ENCODE measurements around the gene FAM174C. TPM values are rescaled to one million over a fixed set of nuclear protein-coding genes. Genes with fewer than 3 reads are reported as not detected.

Gene FAM174C
- total RNA-seq, 2 experiments from 2014 or later, result 77.0 to 88.0 TPM

DNA sequence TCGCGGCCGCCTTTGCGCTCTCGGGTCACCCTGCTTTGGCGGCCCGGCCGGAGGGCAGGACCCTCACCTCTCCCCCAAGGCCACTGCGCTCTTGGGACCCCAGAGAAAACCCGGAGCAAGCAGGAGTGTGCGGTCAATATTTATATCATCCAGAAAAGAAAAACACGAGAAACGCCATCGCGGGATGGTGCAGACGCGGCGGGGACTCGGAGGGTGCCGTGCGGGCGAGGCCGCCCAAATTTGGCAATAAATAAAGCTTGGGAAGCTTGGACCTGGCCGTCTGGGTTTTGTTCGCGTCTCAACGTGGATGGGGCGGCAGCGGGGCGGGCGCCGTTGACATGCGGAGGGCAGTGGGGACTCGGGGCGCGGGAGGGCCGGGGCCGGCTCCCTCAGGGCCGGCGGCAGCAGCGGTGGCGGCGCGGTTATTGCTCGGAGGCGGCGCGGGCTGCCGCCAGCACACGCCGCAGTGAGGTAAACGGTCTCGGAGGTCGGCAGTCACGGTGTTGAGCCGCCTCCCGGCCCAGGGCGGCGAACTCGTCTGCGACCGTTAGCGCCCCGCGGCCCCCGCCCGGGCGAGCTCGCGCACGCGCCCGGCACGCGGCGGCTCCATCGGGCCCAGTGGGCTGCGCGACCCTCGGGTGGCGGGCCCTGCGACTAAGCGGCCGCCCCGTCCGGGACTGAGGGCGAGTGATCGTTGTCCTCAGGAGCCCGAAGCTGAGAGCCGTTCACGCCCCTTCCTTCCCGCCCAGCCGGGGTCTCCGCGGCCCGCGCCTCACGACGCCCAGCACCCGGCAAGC, 47.0 kb upstream of the FAM174C start:
- H3K27ac Mint-ChIP-seq, result no peak overlapping the region
- H3K36me3 Mint-ChIP-seq (ENCODE audit: low read depth), result peaks cover 2% of the 10 kb centered on the region
- no peak for DNase-seq
- TF ChIP-seq, protein P1, sequence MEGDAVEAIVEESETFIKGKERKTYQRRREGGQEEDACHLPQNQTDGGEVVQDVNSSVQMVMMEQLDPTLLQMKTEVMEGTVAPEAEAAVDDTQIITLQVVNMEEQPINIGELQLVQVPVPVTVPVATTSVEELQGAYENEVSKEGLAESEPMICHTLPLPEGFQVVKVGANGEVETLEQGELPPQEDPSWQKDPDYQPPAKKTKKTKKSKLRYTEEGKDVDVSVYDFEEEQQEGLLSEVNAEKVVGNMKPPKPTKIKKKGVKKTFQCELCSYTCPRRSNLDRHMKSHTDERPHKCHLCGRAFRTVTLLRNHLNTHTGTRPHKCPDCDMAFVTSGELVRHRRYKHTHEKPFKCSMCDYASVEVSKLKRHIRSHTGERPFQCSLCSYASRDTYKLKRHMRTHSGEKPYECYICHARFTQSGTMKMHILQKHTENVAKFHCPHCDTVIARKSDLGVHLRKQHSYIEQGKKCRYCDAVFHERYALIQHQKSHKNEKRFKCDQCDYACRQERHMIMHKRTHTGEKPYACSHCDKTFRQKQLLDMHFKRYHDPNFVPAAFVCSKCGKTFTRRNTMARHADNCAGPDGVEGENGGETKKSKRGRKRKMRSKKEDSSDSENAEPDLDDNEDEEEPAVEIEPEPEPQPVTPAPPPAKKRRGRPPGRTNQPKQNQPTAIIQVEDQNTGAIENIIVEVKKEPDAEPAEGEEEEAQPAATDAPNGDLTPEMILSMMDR (IDR thresholded peaks at IDR 0.05), result no peak
- no peaks in the 10 kb centered on the region for H3K4me1 Mint-ChIP-seq (ENCODE audit: low read depth)
- ChIA-PET CTCF (no interaction called here), POLR2A (interaction anchor here (0.9 kb wide), 2 partner anchors 12 to 244 kb away, joined by 3 to 4 read pairs; partner anchors contain the start of gene WDR18)
- H3K27me3 Mint-ChIP-seq, result no peaks in the 10 kb centered on the region
- no peak for ATAC-seq
- H3K4me3 Mint-ChIP-seq, result no peak overlapping the region
- H3K9me3 Mint-ChIP-seq, result no peaks in the 10 kb centered on the region
- intact Hi-C loops (cut with micrococcal nuclease), result no loop called here

DNA sequence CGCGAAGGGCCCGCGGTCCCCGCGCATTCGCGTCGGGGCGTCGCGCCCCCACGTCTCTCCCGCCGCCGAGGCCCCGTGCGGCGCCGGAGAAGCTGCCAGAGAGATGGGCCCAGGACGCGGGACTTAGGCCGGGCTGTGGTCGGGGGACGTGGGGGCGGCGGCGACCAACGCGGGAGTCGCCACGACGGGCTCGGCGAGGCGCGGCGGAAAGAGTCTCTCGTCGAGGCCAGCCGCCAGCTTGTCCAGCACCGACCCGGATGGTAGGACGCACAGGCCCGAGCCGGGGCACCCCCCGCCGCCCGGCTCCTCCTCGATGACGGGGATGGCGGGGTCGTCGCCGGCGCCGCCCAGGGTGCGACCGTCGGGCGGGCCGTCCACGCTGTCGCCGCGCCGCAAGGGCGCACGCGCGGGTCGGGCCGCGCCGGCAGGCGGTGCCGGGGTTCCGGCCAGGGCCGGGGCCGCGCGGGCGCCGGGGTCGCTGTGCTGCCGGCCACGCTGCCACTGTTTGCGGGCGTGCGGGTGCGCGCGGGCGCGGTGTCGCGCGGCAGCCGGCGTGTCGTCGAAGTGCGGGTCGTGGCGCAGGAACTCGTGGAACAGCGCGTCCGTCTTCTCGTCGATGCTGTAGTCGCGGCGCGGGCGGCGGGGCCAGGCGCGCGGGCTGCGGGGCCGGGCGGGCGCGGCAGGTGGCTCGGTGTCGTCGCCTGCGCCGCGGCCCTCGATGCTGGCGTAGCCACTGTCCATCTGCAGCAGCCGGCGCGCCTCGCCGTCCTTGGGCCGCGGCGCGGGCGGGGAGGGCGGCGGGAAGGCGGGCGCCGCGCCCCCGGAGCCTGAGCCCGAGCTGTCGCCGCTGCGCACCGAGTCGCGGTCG, 46.0 kb upstream of the FAM174C start:
- H3K9me3 Mint-ChIP-seq, result no peaks in the 10 kb centered on the region
- ATAC-seq (no peak), DNase-seq (no peak)
- no peak overlapping the region for H3K27ac Mint-ChIP-seq
- H3K4me3 Mint-ChIP-seq, result no peak overlapping the region
- TF ChIP-seq, protein P1 (IDR thresholded peaks at IDR 0.05), result no peak
- H3K27me3 Mint-ChIP-seq, result no peaks in the 10 kb centered on the region
- H3K36me3 Mint-ChIP-seq (ENCODE audit: low read depth), result peaks cover 2% of the 10 kb centered on the region
- POLR2A ChIA-PET, result interaction anchor here (0.8 kb wide), 1 partner anchor 14 kb away, joined by 3 read pairs; no protein-coding TSS in a partner anchor
- CTCF ChIA-PET, result no interaction called here
- no peaks in the 10 kb centered on the region for H3K4me1 Mint-ChIP-seq (ENCODE audit: low read depth)
- intact Hi-C loops (cut with micrococcal nuclease), result no loop called here

DNA sequence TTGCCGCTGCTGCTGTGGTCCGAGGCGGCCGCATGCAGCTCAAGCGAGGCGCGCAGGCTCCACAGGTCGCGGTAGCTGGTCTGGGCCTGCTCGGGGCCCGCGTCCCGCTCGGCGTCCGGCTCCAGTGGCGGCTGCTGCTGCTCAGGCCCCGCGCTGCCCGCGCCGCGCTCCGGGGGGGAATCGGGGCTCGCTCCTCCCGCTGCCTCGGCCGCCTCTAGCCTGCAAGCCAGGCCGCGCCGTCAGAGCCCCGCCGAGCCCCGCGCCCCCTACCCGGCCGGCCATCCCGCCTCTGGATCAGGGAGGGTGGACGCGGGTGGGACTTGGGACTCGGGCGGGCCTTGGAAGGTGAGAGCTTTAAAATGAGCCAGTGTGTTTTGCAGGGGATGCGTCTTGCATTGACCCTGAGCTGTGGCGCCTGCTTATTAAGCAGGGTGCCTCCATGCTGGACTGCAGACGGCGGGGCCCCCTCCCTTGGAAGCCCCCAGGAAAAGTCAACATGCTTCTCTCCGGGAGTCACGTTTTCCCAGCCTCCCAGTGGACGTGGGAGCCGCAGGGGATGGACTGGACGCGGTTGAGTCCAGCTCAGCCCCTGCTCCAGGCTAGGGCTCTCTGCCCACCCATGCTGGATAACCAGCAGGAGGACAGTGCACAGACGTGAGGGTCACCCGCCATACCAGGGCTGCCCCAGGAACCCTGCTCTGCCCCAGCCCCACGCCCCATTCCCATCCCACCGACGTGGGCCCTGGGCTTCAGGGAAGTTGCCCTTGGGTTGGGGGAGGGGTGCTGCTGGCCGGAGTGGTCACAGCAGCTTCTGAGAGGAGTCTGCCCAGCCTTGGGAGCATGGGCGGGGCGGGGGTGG, 45.2 kb upstream of the FAM174C start:
- Mint-ChIP-seq H3K4me3 (no peak overlapping the region), H3K36me3 (ENCODE audit: low read depth) (peaks cover 2% of the 10 kb centered on the region), H3K27me3 (no peaks in the 10 kb centered on the region), H3K4me1 (ENCODE audit: low read depth) (no peaks in the 10 kb centered on the region), H3K9me3 (no peaks in the 10 kb centered on the region), H3K27ac (no peak overlapping the region)
- no peak for ATAC-seq
- no peak for DNase-seq
- intact Hi-C loops (cut with micrococcal nuclease), result no loop called here
- TF ChIP-seq, protein P1 (IDR thresholded peaks at IDR 0.05), result no peak
- CTCF ChIA-PET, result no interaction called here
- POLR2A ChIA-PET, result interaction anchor here (0.8 kb wide), 1 partner anchor 15 kb away, joined by 3 read pairs; no protein-coding TSS in a partner anchor

DNA sequence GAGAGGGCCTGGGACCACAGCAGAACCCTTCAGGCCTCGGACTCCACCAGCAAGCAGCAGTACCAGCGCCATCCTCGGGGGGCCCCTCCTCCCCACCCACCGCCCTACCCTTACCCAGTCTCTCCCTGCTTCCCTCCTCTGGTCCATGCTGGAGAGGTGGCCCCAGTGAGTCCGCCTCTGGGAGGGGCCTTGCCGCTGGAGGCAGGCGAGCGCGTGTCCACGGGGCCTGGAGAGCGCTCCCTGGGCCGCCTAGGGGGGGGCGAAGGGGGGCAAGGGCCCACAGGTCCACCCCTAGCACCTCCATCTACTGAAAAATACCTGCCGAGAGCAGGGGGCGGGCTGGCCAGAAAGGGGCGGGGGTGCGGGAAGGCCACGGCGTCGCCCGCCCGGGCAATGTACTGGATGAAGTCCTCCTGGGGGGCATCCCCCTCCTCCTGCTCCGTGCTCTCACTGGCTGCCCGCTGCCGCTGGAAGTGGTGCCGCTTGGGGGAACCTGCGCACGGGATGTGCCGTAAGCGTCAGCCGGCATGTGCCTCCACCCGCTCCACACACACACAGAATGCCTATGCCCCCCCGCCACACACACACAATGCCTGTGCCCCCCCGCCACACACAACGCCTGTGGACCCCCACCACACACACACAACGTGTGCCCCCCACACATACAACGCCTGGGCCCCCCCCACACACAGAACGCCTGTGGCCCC, 44.4 kb upstream of the FAM174C start:
- H3K36me3 Mint-ChIP-seq (ENCODE audit: low read depth), result peaks cover 2% of the 10 kb centered on the region
- DNase-seq (no peak), ATAC-seq (peak; percentile 21)
- H3K4me1 Mint-ChIP-seq (ENCODE audit: low read depth), result no peaks in the 10 kb centered on the region
- TF ChIP-seq, protein P1 (IDR thresholded peaks at IDR 0.05), result no peak
- H3K27me3 Mint-ChIP-seq, result no peaks in the 10 kb centered on the region
- no peaks in the 10 kb centered on the region for H3K9me3 Mint-ChIP-seq
- ChIA-PET CTCF (no interaction called here), POLR2A (no interaction called here)
- H3K4me3 Mint-ChIP-seq, result no peak overlapping the region
- no peak overlapping the region for H3K27ac Mint-ChIP-seq
- intact Hi-C loops (cut with micrococcal nuclease), result no loop called here

Measured in activated CD8-positive, alpha-beta T cell treated with anti-CD3 and anti-CD28 coated beads for 36 hours (primary cell).